OCI-LY7 (cell line): Measurements from ENCODE around the gene DUSP2. TPM values are rescaled to one million over a fixed set of nuclear protein-coding genes. Genes with fewer than 3 reads are reported as not detected.

Experiments used
- BruUV-seq: library from RNA; stranded (reverse); fragments of 400-500 nt; replicated peaks from 2 replicates; lab custom pipeline; 2021; lab: Mats Ljungman, UMichigan
- CTCF ChIA-PET: fragments of 300-600 bp; sonication (Branson Sonifier 250); formaldehyde crosslinking; loops from one replicate; lab custom pipeline; 2022; ENCODE audit warnings: antibody characterized with exemption; ENCODE audit not compliant: unreplicated experiment; lab: Charles Lee
- POLR2A ChIA-PET: fragments of 300-600 bp; sonication (Branson Sonifier 250); formaldehyde crosslinking; loops from one replicate; lab custom pipeline; 2022; ENCODE audit warnings: antibody characterized with exemption; lab: Charles Lee
- DNase-seq: peaks from one replicate; pipeline ENCODE4 v3.0.0-alpha.2; 2015; ENCODE audit warnings: low spot score
- H2AFZ ChIP-seq: fragments of 200-600 bp; sonication (generic), shearing (Covaris generic); 2 replicates; pipeline ENCODE4 v1.6.1; 2014; ENCODE audit warnings: mild to moderate bottlenecking, antibody characterized with exemption, low read length, moderate library complexity
- H3K27ac ChIP-seq: fragments of 200-600 bp; sonication (generic); 2 replicates; pipeline ENCODE4 v1.5.1; 2014; ENCODE audit warnings: mixed run types, low read depth, mild to moderate bottlenecking, moderate library complexity, low read length, inconsistent platforms; ENCODE audit not compliant: poor library complexity, severe bottlenecking
- H3K36me3 ChIP-seq: fragments of 200-600 bp; sonication (generic); 2 replicates; pipeline ENCODE4 v1.6.1; 2014; ENCODE audit warnings: mild to moderate bottlenecking, antibody characterized with exemption, low read length, moderate library complexity, mixed read lengths; ENCODE audit not compliant: insufficient read depth
- H3K4me1 ChIP-seq: fragments of 200-600 bp; sonication (generic); 2 replicates; pipeline ENCODE4 v1.5.1; 2014; ENCODE audit warnings: mild to moderate bottlenecking, low read length; ENCODE audit not compliant: insufficient read depth, poor library complexity, severe bottlenecking
- H3K4me2 ChIP-seq: fragments of 200-600 bp; sonication (generic); 2 replicates; pipeline ENCODE4 v1.6.1; 2014; ENCODE audit warnings: mild to moderate bottlenecking, low read length
- H3K4me3 ChIP-seq: fragments of 200-600 bp; sonication (generic); 2 replicates; pipeline ENCODE4 v1.5.1; 2014; ENCODE audit warnings: mild to moderate bottlenecking, low read depth, low read length; ENCODE audit not compliant: poor library complexity, severe bottlenecking
- H3K79me2 ChIP-seq: fragments of 200-600 bp; sonication (generic); 2 replicates; pipeline ENCODE4 v1.6.1; 2016; ENCODE audit warnings: low read depth, mild to moderate bottlenecking, low read length, moderate library complexity, mixed read lengths; ENCODE audit not compliant: insufficient read depth
- H3K9me2 ChIP-seq: fragments of 200-600 bp; sonication (generic); 2 replicates; pipeline ENCODE4 v1.6.1; 2016; ENCODE audit warnings: mild to moderate bottlenecking, low read length, mixed read lengths; ENCODE audit not compliant: insufficient read depth
- H3K9me3 ChIP-seq: fragments of 200-600 bp; sonication (generic); 2 replicates; pipeline ENCODE4 v1.6.1; 2014; ENCODE audit warnings: mild to moderate bottlenecking, mixed run types, low read length, mixed read lengths
- H4K20me1 ChIP-seq: fragments of 200-600 bp; sonication (generic); 2 replicates; pipeline ENCODE4 v1.6.1; 2014; ENCODE audit warnings: mild to moderate bottlenecking, antibody characterized with exemption, low read length, moderate library complexity, mixed read lengths; ENCODE audit not compliant: insufficient read depth
- CTCF ChIP-seq: fragments of 200-600 bp; sonication (generic); conservative IDR thresholded peaks from 2 replicates; pipeline ENCODE4 v1.5.1; 2014; ENCODE audit warnings: mild to moderate bottlenecking, antibody characterized with exemption, low read length, moderate library complexity, mixed read lengths
- EZH2phosphoT487 ChIP-seq: fragments of 200-600 bp; sonication (generic); IDR thresholded peaks from 2 replicates; pipeline ENCODE4 v1.6.1; 2018; ENCODE audit warnings: low read depth, borderline replicate concordance, mild to moderate bottlenecking, mixed run types, antibody characterized with exemption, low read length, moderate library complexity, mixed read lengths
- intact Hi-C: fragments of 100-400 bp; cut with micrococcal nuclease; formaldehyde crosslinking; loops from one replicate; pipeline ENCODE4 v1.10.0; 2022; ENCODE audit not compliant: unreplicated experiment
- total RNA-seq, 2 experiments: library from RNA; depleted of rRNA in 1 of 2; stranded (reverse); fragments of >200 nt in 1 of 2; shearing (Covaris generic) in 1 of 2; gene quantifications; 2 replicates each; pipeline ENCODE4 v1.2.3, GENCODE V29; 2014 to 2022

The DUSP2 gene
- total RNA-seq, 2 experiments from 2014 or later, result 37.3 to 110 TPM

GRCh38 chr2:96114903-96115581, 30.2 kb downstream of the DUSP2 start:
- H3K9me2 ChIP-seq, result no peaks in the 10 kb centered on the region
- H3K4me1 ChIP-seq, result peaks cover 11% of the 10 kb centered on the region
- H3K9me3 ChIP-seq, result no peaks in the 10 kb centered on the region
- H3K36me3 ChIP-seq, result no peaks in the 10 kb centered on the region
- ChIA-PET CTCF (no interaction called here), POLR2A (no interaction called here)
- no TSS peak for BruUV-seq
- no peak overlapping the region for H3K27ac ChIP-seq
- TF ChIP-seq CTCF (no peak), EZH2phosphoT487 (no peak)
- no peak for DNase-seq
- no peaks in the 10 kb centered on the region for H4K20me1 ChIP-seq
- H2AFZ ChIP-seq, result no peak overlapping the region
- intact Hi-C loops, result no loop called here
- no peak overlapping the region for H3K4me3 ChIP-seq
- H3K79me2 ChIP-seq, result no peaks in the 10 kb centered on the region
- H3K4me2 ChIP-seq, result no peak overlapping the region

- no peaks in the 10 kb centered on the region for H3K79me2 ChIP-seq
- H2AFZ ChIP-seq, result no peak overlapping the region
- H3K27ac ChIP-seq, result no peak overlapping the region
- CTCF ChIA-PET, result no interaction called here
- no peaks in the 10 kb centered on the region for H3K36me3 ChIP-seq
- peaks cover 6% of the 10 kb centered on the region for H3K4me1 ChIP-seq
- POLR2A ChIA-PET, result no interaction called here
- BruUV-seq, result no TSS peak
- DNase-seq, result no peak
- H3K9me3 ChIP-seq, result no peaks in the 10 kb centered on the region
- no peak overlapping the region for H3K4me3 ChIP-seq
- no peaks in the 10 kb centered on the region for H3K9me2 ChIP-seq
- no peak overlapping the region for H3K4me2 ChIP-seq
- intact Hi-C loops, result no loop called here
- TF ChIP-seq CTCF (no peak), EZH2phosphoT487 (no peak)
- no peaks in the 10 kb centered on the region for H4K20me1 ChIP-seq
Measured at GRCh38 chr2:96114546-96114902, 30.7 kb downstream of the DUSP2 start.

GRCh38 chr2:96113951-96114350, 31.3 kb downstream of the DUSP2 start:
- intact Hi-C loops, result no loop called here
- H2AFZ ChIP-seq, result no peak overlapping the region
- H3K9me2 ChIP-seq, result no peaks in the 10 kb centered on the region
- H3K4me3 ChIP-seq, result no peak overlapping the region
- DNase-seq, result no peak
- no TSS peak for BruUV-seq
- no peaks in the 10 kb centered on the region for H4K20me1 ChIP-seq
- ChIA-PET POLR2A (no interaction called here), CTCF (no interaction called here)
- H3K27ac ChIP-seq, result no peak overlapping the region
- H3K36me3 ChIP-seq, result no peaks in the 10 kb centered on the region
- peaks cover 6% of the 10 kb centered on the region for H3K4me1 ChIP-seq
- H3K4me2 ChIP-seq, result no peak overlapping the region
- H3K79me2 ChIP-seq, result no peaks in the 10 kb centered on the region
- no peak for TF ChIP-seq EZH2phosphoT487
- no peak for TF ChIP-seq CTCF
- no peaks in the 10 kb centered on the region for H3K9me3 ChIP-seq
